ENCODE results near the gene ST6GALNAC5.
A peak's percentile ranks its signal among the peaks of the same experiment; 100 is the strongest.

Gene ST6GALNAC5

GRCh38 chr1:77095236-77095635 is 228.0 kb downstream of the ST6GALNAC5 start:
- no peak for DNase-seq (ENCODE audit: low read depth)
- no peak overlapping the region for H3K4me3 ChIP-seq (ENCODE audit: low read length)
- TF ChIP-seq, protein P1, sequence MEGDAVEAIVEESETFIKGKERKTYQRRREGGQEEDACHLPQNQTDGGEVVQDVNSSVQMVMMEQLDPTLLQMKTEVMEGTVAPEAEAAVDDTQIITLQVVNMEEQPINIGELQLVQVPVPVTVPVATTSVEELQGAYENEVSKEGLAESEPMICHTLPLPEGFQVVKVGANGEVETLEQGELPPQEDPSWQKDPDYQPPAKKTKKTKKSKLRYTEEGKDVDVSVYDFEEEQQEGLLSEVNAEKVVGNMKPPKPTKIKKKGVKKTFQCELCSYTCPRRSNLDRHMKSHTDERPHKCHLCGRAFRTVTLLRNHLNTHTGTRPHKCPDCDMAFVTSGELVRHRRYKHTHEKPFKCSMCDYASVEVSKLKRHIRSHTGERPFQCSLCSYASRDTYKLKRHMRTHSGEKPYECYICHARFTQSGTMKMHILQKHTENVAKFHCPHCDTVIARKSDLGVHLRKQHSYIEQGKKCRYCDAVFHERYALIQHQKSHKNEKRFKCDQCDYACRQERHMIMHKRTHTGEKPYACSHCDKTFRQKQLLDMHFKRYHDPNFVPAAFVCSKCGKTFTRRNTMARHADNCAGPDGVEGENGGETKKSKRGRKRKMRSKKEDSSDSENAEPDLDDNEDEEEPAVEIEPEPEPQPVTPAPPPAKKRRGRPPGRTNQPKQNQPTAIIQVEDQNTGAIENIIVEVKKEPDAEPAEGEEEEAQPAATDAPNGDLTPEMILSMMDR (conservative IDR thresholded peaks at IDR 0.05; ENCODE audit: low read length): no peak

GRCh38 chr1:77096496-77097255 is 229.4 kb downstream of the ST6GALNAC5 start:
- H3K4me3 ChIP-seq (ENCODE audit: low read length): no peak overlapping the region
- no peak for DNase-seq (ENCODE audit: low read depth)

GRCh38 chr1:77100875-77101274 is 233.6 kb downstream of the ST6GALNAC5 start:
- TF ChIP-seq, protein P1 (conservative IDR thresholded peaks at IDR 0.05; ENCODE audit: low read length): no peak
- peak; percentile 33 for DNase-seq (ENCODE audit: low read depth)
- H3K4me3 ChIP-seq (ENCODE audit: low read length): no peak overlapping the region

More at GRCh38 chr1:77096496-77097255, 229.4 kb downstream of the ST6GALNAC5 start:
- TF ChIP-seq, protein P1 (conservative IDR thresholded peaks at IDR 0.05; ENCODE audit: low read length): no peak

- DNase-seq (ENCODE audit: low read depth): no peak
- TF ChIP-seq, protein P1 (conservative IDR thresholded peaks at IDR 0.05; ENCODE audit: low read length): no peak
- no peak overlapping the region for H3K4me3 ChIP-seq (ENCODE audit: low read length)
Observed at GRCh38 chr1:77103486-77103885, 236.2 kb downstream of the ST6GALNAC5 start.

DNA sequence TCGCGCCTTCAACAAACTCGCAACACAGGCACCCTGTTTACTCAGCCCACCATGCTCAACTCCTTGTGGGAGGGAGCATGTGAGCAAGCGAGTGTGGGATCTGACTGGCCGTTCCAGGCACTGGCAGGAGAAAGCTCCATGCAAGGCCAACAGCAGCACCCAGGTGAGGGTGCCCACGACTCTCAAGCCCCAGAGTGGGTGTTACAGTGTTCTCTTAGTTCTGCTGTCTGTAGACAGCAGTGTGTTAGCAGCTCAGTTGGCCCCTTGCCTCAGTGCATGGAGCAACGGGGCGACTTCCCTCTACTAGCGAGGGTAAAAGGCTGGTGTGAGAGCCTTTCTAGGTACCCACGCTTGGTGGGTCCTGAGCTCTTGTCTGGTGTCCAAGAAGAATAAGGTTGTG is 237.4 kb downstream of the ST6GALNAC5 start:
- no peak for DNase-seq (ENCODE audit: low read depth)
- no peak overlapping the region for H3K4me3 ChIP-seq (ENCODE audit: low read length)
- TF ChIP-seq, protein P1 (conservative IDR thresholded peaks at IDR 0.05; ENCODE audit: low read length): no peak
